ENCODE data around the gene PMM1.
"Not testable (repeated sequence)": the region's sequence is repeated elsewhere in the genome, so short reads cannot be mapped to it uniquely, and the experiment has no call there.

The PMM1 gene

DNA sequence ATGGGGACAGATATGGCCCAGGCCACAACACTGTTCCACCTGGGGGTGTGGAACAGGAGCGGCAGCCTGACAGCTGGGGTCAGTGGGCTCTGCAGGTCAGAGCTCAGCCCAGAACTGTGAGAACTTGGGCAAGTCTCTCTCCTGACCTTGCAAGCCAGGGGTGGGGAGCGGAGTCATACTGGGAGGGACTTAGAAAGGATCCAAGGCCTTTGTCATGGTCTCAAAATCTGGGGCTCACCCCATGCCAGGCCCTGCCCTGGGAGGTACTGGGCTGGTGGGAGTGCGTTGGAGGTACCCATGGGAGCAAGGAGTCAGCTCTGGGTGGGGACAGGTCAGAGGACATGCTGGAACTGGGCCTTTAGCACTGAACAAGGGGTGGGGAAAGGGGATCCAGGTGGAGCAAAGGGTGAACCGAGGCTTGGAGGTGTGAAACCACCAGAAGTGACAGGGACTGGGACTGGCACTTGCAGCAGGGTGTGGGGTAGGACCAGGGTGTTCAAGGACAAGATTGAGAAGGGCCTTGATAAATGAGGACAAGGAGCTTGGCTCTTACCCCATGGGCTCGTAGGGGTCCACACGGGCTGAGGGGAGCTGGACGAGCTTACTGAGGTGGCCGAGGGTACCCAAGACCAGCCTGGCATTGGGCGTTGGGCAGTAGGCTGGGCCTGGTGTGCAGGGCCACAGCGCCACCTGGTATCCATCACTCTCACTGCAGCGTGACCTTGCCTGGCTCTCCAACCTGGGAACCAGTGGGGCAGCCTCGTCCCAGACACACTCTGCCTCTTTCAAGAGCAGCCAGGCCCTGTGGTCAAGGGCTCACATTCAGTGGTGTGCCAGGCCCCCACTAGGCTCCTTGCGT, 7.4 kb upstream of the PMM1 start:
- DNase-seq = peak; percentile 40

DNA sequence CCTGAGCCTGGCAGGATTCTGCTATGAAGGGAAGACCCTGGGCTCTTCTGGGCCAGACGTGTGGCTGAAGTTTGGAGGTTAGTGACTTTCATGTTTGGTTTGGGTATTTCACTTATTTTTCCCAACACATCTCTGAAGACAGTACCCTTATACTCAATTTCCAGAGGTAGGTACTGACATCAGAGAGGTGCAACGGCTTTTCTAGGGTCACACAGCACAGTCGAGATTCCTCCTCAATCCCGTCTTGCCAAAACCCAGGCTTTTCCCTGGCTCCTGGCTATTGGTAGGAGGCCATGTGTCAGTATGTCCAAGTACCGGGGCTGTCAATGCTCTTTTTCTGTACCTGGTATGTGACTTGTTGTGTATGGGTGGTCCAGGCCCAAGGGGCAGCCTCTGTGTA, 6.1 kb upstream of the PMM1 start:
- DNase-seq = no peak

DNA sequence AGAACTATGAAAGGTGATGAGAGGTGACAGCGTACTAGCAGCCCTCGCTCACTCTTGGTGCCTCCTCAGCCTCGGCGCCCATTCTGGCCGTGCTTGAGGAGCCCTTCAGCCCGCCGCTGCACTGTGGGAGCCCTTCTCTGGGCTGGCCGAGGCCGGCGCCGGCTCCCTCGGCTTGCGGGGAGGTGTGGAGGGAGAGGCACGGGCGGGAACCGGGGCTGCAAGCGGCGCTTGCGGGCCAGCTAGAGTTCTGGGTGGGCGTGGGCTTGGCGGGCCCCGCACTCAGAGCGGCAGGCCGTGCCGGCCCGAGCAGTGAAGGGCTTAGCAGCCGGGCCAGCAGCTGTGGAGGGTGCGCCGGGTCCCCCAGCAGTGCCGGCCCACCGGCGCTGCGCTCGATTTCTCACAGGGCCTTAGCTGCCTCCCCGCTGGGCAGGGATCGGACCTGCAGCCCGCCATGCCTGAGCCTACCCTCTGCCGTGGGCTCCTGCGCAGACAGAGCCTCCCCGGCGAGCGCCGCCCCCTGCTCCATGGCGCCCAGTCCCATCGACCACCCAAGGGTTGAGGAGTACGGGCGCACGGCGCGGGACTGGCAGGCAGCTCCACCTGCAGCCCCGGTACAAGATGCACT, 3.8 kb upstream of the PMM1 start:
- DNase-seq = not testable (repeated sequence)

DNA sequence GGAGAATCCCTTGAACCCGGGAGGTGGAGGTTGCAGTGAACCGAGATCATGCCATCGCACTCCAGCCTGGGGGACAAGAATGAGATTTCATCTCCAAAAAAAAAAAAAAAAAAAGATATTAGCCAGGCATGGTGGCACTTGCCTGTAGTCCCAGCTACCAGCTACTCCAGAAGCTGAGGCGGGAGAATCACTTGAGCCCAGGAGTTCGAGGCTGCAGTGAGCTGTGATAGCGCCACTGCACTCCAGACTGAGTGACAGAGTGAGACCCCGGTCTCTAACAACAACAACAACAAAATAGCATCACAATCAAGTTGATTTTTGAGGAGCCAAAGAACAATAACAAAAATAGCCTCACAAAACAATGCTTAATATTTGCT, 2.3 kb downstream of the PMM1 start:
- no peak for DNase-seq

DNA sequence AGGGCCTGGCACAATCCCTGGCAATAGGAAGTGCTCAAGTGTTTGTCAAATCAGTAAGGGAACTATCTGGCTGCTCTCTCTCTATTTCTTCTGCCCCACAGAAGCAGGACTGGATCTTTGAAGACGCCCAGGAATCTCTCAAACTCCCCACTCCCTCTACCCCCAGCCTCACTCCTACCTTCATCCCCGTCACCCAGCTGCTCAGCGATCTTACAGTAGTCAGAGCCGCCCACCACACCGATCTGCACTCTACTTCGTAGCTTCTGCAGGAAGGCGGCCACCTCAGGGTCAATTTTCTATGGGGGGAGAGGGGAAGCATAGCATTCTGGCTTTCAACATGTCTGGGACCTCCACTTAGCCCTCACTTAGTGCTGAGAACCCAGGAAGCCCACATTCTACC, 3.7 kb downstream of the PMM1 start:
- DNase-seq = no peak

DNA sequence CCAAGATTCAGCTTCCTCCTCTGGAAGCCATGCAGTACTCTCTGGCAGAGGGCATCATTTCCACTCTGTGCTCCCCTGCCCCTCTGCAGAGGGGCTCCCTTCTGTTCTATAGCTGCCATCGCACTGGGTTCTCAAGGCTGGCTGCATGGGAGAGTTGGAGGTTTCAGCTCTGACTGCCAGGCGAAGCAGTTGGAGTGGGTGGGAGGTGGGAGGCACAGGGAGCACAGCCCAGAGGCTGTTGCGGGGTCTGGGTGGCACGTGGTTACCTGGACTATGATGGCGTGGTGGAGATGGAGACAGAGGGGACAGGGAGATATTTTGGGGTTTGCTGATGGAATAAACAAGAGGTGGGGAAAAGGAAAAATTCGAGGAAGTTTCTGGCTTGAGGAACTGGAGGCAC, 4.8 kb downstream of the PMM1 start:
- no peak for DNase-seq

DNA sequence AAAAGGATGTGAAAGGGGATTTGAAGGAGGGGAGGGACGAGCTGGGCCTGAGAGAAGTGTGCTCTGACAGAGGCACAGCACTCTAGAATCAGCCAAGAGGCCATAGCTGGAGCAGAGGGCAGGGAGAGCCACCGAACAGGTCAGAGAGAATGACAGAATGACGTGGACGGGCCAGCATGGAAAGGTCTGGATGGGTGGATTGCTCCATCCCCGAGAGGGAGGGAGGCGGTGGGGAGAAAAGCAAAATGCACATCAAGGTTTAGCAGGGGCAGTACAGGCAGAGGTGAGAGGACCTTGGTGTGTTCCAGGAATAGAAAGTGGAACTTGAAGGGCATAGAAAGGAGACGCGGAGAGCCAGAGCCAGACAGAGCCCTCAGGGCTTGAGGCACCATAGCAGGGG, 6.9 kb downstream of the PMM1 start:
- no peak for DNase-seq

DNA sequence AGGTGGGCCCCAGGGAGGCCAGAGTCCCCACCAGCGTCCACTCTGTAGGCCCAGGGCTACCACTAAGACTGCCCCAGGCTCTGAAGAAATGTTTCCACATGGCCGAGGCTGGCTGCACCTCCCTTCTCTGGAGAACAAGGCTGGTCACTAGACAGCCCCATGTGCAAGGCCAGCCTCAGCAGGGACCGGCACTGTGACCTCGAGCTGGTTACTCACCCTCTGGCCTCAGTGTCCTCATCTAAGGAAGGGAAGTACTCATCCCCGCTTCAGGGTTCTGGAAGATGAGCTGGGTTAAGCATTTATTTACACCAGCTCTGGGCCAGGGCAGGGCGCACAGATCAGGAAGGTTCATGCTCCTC, 9.7 kb downstream of the PMM1 start:
- no peak for DNase-seq

DNA sequence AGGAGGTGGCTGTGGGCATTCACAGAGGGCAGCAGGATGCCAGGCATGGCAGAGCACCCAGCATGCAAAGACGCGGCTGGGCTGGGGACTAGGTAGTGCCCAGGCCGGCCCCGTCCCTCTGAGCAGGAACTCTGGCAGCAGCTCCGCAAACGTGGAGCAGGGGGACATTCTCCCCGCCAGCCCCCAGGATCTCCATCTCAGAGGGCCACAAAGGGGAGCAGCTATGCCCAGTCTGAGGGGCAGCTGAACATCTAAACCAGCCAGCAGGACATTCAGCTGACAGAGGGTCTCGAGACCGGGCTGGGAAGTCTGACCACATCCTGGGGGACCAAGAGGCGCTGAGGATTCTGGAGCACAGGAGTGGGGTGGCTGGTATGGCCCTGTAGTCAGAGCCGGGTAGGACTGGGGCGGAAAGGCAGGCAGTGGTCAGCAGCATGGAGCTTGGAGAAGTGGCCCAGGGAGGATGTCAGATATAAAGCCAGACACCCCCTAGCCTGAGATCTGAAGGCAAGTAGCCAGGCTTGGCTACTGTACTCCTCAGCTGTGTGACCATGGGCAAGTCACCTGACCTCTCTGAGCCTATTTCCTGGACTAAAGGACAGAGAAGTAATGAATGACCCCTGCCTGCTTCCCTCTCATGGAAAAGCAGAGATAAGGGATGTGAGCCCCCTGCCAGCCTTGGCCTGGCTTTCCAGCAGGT, 10.2 kb downstream of the PMM1 start:
- DNase-seq = no peak

DNA sequence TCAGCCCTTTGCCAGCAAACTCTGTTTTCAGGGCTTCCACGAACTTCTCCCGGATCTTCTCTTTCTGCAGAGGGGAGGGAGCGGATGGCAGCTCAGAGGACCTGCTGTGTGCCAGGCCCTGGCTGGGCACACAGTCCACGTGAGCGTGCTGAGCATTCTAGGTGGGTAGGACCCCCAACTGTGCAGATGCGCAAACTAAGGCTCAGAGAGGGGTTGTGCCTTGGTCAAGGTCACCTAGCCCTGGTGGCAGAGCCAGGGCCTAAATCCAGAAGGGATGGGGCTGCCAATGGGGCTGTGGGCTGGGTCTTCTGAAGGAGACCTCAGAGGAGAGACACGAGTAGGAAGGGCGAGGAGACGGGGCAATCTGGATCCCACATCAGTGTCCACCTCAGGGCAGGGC, 10.8 kb downstream of the PMM1 start:
- no peak for DNase-seq

DNA sequence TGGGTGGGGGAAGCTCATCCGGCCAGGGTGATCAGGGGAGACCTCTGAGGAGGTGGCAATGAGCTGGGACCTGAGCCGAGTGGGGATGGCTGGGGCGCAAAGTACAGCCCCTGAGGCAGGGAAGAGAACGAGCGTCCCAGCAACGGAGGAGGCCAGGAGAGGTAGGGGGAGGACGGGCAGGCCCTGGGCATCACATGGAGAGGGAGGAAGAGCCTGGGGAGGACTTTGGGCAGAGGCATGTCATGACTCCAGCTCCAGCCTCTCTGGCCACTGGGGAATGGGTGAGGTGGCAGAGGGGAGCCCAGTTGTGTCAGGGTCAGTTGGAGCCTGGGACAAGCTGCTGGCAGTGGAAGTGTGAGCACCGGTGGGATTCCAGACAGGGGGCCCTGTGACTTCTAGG, 11.5 kb downstream of the PMM1 start:
- DNase-seq = no peak

DNA sequence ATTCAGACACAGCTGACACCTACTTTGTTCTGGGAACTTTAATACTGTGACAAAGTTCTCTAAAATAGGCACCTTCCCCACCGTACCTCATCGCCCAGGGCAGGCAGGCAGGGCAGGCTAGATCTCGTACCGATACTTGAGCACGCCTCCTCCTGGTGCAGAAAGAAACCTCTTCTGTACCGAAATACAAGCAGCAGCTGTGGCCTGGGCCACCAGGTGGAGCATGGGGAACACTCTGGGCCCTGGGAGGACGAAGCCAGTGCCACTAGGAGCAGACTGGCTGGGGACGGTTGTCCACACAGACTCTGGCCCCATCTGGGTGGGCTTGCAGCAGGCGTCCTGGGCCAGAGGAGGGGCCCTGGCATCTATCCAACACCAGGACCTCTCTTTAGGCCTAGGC, 12.8 kb downstream of the PMM1 start:
- DNase-seq = peak; percentile 27

DNA sequence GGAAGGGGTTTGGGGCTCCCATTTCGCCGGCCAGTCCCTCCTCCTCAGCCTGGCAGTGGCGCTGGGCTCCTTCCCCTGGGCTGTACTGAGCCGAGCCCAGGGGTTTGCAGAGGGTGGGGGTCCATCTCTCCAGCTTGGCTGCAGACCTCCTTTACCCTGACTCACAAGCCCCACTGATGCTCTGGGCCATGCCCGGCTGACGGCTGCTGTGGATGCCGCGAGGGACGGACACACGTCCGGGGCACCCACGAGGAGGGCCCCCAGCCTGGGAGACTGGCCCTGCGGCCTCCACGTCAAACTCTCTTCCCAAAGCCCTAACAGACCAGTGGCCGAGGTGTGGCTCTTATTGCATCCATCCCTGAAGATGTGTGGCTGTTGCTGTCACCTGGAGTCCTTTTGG, 14.1 kb downstream of the PMM1 start:
- no peak for DNase-seq

DNA sequence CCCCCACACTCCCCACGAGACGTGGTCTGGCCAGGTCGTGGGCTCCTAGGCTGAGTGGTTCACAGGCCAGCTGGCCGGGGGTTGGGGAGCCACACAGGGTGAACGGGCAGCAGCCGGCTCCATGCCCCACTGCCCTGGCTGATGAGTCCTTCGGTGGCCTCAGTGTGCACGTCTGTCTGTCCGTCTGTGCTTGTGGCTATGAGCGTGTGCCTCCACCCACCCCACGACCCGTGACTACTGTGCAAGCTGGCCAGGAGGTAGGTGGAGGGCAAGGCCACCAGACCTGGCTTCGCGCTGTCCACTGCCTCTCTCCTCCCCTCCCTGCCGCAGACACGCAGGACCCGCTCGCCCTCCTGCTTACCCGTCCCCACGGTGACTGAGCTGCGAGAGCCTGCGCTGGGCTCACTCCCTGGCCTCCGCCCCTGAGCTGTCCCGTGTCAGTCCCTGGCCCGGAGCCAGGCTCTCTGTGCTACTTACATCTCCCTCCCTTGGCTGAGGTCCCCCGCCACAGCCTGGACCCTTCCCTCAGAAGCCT, 14.7 kb downstream of the PMM1 start:
- no peak for DNase-seq

DNA sequence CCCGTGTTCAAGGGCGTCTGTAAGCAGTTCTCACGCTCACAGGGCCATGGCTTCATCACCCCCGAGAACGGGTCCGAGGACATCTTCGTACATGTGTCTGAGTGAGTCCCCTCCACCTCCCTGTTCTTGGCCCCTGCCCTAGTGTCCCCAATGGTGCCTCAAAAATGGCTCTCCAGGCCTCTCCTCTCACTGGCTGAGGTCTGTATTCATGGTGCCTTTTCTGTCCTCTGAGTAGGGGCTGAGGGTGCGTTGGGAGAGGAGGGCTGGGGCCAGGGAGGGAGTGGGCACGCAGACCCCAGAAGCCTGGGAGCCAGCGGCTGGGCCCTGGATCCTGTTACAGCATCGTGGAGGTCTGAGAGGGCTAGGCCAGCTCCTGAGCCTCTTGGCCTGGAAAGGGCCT, 16.0 kb downstream of the PMM1 start:
- DNase-seq = no peak

DNA sequence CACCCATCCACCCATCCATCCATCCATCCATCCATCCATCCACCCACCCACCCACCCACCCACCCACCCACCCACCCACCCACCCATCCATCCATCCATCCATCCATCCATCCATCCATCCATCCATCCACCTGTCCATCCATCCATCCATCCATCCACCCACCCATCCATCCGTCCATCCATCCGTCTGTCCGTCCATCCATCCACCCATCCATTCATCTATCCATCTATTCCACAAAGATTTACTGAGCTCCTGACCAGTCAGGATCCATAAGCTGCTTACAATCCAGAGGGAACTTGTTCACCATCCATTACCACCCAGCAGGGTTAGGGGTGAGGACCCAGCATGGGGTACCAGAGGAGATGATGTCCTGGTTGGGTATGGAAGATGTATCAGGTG, 17.3 kb downstream of the PMM1 start:
- not testable (repeated sequence) for DNase-seq

DNA sequence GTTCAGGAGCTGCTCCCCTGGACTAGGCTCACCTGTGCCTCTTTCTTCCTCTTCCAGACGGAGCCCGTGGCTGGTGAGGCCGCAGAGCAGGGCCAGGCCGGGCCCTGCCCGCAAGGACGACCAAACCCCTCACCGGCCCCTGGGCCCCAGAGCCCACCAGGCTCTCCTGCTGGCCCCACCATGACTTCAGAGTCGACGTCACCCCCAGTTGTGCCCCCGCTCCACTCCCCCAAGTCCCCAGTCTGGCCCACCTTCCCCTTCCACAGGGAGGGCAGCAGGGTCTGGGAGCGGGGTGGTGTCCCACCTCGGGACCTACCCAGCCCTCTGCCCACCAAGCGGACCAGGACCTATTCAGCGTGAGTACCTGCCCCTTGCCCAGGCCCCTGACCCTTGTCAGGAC, 17.9 kb downstream of the PMM1 start:
- no peak for DNase-seq

DNA sequence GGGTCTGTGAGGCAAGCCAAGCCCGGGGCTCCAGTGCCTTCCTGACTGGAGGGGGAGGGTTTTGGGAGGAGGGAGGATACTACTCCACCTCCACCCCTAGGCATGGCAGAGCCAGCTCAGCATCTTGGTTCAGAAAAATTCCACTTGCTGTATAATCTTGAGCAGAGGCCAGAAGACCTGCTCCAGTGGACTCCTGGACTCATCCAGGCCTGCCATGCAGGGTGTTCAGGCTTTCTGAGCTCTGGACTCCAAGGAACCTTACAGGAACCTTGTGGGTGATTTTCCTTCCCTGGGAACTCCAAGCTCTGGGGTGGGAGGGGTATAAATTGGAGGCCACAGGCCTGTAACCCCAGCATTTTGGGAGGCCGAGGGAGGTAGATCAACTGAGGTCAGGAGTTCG, 19.4 kb downstream of the PMM1 start:
- no peak for DNase-seq

DNA sequence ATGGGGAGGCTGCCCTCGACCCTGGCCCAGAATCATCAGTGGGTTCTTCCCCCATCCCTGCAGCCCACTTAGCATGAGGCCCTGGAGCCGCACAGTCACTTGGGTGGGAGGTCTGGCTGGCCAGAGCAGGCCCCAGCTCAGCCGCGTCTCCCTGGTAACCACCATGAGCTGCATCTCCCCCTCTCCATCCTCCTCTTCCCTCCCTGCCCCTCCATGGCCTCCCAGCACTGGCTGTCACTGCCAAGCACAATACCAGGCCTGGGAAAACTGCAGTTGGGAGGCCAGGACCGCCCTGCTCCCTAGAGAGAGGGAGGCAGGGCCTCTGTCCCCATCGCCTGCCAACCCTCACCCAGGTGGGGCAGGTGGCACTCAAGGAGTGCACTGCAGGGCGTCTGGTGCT, 20.8 kb downstream of the PMM1 start:
- no peak for DNase-seq

DNA sequence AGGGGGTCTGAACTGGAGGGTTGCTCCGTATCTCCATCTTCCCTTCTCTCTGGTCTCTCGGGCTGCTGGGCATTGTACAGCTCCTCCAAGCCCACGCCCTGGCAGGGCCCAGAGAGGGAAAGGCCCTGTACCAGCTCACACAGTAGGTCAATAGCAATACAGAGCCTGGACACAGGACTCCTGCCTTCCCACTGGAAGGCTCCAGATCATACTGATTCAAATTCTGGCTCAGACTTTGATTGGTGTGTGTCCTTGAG, 22.2 kb downstream of the PMM1 start:
- DNase-seq = no peak

DNA sequence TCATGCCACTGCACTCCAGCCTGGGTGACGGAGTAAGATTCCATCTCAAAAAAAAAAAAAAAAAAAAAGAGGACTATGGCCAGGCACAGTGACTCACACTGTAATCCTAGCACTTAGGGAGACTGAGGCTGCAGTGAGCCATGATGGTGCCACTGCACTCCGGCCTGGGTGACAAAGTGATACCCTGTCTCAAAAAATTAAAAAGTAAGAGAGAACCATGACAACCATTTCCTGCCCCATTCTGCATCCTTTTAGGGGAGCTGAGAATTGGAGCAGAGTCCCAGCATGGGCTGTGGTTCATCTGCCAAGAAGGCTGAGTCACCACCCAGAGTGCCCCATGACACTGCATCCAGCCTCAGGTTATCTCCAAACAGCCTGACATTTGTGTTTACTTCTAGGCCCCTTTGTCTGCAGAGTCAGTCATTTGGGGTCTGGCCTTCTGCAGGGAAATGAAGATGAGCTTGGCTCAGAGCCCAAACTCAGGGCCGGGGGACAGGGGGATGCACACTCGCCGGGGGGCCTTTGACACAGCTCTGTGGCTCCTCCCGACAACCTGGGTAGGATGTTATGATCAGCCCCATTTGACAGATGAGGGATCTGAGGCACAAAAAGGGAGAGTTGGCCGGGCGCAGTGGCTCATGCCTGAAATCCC, 24.1 kb downstream of the PMM1 start:
- DNase-seq = no peak

DNA sequence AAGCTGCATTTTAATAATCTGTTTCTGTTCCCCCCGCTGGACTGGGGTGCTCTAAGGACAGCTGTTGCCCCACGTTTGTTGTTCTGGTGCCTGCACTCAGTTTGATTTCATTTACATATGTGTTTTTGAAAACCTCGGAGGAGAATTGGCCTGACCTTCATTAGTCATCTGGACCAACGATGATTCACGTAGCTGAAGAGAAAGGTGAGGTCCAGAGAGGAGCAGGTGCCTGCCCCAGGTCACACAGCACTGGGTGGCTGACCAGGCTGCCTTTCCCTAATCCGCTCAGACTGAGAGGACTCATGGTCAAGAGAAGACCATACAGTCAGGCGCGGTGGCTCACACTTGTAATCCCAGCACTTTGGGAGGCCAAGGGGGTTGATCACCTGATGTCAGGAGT, 25.1 kb downstream of the PMM1 start:
- no peak for DNase-seq

DNA sequence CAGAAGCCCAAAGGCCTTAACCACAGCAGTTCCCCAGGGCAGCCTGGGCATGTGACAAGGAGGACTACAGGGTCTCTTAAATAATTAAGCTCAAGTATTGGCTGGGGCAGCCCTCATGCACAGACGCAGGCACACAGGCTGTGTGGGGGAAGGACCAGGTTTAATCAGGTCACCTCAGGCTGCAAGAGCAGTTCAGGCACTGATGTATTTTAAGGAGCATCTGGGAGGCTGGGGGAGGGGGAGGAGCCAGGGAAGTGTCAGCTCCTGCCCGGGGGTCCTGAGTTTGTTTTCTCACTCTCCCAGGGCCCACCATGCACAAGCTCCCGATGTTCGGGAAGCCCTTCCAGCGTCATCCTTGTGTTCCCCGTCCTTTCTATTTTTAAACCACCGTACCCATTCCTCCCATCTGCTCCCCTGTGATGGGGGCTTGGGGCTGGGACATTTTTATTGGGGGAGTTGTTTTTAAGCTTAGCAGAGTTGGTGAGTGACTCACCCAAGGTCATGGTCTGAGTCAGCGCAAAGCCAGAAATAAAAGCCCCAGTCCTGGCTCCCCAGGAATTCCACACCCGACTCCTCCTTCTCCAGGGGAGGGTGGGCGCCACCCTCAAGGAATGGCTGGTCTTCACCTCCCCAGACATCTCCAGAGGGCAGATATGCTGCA, 26.5 kb downstream of the PMM1 start:
- DNase-seq = no peak
